Measurements from ENCODE around the gene F10.

DNA sequence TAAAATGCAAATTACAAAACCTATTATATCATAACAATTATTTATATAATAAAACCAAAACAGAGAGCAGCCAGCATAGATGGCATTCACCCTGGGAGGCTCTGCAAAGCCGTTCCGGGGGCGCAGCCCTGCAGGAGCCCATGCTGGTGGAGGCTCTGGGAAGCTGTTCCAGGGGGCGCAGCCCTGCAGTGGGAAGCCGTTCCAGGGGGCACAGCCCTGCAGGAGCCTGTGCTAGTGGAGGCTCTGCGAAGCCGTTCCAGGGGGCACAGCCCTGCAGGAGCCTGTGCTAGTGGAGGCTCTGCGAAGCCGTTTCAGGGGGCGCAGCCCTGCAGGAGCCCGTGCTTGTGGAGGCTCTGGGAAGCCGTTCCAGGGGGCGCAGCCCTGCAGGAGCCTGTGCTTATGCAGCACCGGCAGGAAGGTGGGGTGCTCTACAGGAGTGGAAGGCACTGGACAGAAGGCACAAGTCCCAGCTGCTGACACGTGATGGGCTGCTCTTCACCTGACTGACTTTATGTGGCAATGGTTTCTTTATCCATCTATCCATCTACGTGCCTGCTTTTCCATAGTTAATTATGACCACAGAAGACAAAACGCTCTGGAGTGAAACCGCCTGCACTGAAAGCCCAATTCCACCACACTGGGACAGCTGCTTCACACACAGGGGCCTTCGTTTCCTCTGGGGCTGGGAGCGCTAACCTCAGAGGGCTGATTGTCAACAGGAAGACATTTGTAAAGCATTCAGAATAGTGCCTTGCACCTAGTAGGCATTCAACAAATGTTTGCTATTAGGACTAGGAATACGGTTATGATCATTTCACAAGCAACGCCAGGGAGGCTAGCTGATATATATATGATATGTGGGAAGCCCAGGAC lies 62.2 kb downstream of the F10 start:
- TF ChIP-seq POLR2A (IDR thresholded peaks at IDR 0.05; ENCODE audit: low read depth, low read length) (no peak), POLR2AphosphoS5 (IDR thresholded peaks at IDR 0.05; ENCODE audit: low read depth, low read length) (no peak)
